ENCODE measurements around the gene HYDIN.

The HYDIN gene

GRCh38 chr16:71230122-71230845, at the start of gene HYDIN:
TSS of gene HYDIN (minus strand) at chr16:71230722. CDS start at chr16:71186895, 43,827 bp downstream.
- peak; percentile 19 for DNase-seq

DNA sequence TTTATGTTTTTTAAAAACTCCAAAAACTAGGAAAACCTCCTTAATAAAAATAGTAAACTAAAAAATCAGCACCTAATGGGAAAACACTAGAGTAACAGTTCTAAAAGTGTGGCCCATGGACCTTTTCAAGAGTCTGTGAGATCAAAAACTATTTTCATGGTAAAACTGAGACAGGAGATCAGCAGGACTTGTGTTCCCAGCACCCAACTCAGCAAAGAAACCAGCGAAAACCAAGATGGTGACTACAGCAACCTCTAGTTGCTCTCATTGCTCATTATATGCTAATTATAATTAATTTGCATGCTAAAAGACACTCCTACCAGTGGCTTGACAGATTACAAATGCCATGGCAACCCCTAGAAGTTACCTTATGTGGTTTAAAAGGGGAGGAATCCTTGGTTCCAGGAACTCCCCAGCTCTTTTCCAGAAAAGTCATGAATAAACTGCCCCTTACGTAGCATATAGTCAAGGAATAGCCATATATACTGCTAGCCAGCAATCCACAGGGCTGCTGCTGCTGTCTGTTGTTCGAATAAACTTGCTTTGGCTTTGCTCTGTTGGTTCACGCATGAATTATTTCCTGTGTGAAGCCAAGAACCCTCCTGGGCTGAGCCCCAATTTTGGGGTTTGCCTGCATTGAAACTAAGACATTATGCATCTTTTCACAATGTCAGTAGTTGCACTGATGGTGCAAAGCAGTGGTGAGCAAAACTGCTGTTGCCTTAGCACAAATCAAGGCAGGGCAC, 46.2 kb upstream of the HYDIN start:
- no peak for DNase-seq

GRCh38 chr16:71273384-71273783, 42.9 kb upstream of the HYDIN start:
- no peak for DNase-seq

DNA sequence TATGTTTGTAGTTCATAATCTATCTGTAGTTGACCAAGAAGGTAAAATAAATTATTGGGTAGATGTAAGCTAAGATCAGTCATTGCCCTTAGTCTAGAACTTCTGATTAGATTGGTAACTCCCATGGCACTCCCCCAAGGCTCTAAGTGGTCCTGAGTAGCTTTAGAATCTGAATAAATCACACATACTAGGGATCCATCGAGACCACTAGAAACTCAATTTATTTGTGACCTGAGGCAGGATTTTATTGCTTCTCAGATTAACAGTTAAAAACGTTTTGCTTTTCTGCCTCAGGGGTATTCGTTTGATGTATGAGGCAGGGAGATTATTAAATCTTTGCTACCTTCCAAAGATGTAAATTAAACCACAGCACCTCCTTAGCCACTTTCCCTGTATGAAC, 33.8 kb upstream of the HYDIN start:
- DNase-seq = no peak

DNA sequence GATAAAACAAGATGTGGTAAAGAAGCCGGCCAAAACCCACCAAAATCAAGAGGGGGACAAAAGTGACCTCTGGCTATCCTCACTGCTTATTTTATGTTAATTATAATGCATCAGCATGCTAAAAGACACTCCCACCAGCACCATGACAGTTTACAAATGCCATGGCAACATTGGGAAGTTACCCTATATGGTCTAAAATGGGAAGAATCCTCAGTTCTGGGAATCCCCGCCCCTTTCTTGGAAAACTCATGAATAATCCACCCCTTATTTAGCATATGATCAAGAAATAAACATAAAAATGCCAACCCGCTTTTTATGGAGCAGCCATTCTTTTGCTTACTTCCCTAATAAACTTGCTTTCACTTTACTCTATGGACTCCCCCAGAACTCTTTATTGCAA, 33.1 kb upstream of the HYDIN start:
- no peak for DNase-seq

- DNase-seq = no peak
Measured at GRCh38 chr16:71262391-71262790, 31.9 kb upstream of the HYDIN start.

DNA sequence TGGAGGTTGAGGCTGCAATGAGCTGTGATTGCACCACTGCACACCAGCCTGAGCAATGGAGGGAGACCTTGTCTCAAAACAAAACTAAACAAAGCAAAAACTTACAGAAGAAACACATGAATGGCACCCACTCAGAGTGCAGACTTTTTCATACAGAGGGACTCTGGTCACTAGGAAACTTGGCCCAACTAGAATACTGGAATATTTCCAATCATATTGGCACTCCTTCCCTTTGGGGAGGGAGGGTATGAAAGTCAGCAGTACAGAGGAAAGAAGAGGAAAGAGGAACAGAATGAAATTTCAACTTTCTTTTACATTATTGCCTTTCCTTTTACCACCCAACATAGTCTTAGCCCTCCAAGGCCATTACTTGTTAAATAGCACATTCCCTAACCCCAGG, 30.5 kb upstream of the HYDIN start:
- no peak for DNase-seq

DNA sequence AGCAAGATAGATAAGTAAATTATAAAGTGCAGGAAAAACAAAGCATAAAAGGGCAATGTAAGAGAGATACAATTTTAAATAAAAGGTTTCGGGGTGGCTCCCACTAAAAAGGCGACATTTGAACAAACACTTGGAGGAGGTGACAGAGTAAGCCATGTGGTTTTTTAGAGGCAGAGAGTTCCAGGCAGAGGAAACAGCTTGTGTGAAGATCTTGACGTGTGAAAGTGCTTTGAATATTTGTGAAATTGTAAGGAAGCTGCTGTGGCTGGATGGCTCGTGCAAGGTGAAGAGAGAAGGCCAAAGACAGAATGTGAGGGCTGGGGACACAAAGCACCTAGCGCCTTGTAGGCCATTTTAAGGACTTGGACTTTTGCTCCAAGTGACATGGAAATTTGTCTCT, 28.6 kb upstream of the HYDIN start:
- DNase-seq = no peak

DNA sequence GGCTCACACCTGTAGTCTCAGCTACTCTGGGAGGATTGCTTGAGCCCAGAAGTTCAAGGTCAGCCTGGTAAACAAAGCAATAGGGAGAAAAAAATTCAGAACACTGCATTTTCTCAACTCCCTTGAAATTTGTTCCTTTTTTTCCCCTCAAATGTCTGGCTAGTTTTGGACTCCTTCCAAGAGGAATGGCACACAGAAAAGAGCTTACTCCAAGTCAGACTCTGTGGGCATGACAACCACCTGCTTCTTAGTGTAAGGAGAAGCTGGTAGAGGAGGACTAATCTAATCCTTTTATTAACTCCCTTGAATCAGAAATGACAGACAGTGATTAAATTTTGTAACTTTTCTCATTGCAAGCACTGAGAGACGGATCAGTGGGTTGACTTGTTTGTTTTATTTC, 27.9 kb upstream of the HYDIN start:
- DNase-seq = no peak

DNA sequence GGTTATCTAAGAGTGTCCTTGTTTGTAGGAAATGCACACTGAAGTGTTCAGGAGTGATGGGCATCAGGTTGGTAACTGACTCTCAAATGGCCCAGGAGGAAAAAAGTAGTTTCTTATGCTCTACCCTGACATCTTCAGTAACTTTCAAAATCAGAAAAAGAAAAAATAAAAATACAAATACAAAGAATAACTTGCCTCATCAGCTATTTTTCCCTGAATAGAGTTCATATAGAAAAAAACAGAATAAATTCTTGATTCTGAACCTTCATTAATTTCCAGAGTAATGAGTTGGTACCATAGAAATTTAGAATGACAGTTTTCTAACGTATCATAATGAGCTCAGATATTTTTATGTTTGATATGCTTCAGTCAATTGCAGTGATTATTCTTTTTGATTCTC, 27.2 kb upstream of the HYDIN start:
- no peak for DNase-seq

GRCh38 chr16:71255721-71256120, 25.2 kb upstream of the HYDIN start:
- DNase-seq = no peak

DNA sequence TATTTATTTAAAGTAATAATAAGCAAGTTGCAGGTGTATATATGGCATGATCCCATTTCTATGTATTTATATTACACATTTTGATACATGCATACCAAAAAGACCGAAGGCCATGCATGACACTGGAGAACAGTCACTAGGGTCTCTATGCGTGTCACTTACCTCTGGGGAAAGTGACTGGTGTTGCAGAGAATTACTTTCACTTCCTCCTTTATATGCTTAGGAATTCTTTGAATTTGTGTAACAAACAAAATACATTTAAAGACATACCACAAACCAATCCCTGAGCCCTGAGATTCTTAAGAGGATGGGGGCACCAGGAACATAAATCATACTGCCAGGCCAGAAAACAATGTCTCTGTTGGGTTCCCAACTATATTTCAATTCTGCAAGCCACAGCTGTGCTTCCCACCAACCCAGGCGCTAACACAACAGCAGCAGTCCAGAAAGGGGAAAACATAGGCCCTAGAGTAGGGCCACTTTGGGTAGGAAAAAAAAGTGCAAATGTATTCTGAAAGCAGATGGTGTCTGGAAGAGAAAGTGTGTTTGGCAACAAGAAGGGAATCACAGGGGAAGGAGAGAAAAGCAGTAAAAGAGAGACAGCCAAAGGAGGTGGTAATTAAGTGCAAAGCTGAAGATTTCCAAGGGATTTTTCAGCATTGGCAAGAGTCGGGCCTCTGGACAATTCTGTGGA, 24.5 kb upstream of the HYDIN start:
- no peak for DNase-seq

- no peak for DNase-seq
Measured at GRCh38 chr16:71250461-71251235, 20.1 kb upstream of the HYDIN start.

GRCh38 chr16:71249399-71249798, 18.9 kb upstream of the HYDIN start:
- no peak for DNase-seq

GRCh38 chr16:71247478-71247877, 17.0 kb upstream of the HYDIN start:
- DNase-seq = no peak

GRCh38 chr16:71246309-71246708, 15.8 kb upstream of the HYDIN start:
- DNase-seq = no peak

DNA sequence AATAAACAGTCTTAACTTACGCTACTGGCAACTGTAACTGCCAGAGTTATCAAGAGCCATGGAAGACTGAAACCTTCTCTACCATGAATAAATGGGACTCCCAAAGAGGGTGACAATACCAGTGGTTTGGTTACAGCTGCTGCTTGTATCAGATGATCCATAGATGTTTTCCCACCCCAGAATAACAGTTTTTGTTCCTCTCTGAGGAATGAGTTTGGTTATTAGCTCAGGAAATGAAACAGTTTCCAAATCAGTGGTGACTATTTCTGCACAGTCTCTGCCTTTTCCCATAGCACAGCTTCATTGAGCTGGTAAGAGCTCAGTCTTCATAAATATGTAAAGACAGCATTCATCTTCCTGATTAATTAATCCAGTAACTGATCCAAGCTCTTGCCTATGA, 14.0 kb upstream of the HYDIN start:
- no peak for DNase-seq

DNA sequence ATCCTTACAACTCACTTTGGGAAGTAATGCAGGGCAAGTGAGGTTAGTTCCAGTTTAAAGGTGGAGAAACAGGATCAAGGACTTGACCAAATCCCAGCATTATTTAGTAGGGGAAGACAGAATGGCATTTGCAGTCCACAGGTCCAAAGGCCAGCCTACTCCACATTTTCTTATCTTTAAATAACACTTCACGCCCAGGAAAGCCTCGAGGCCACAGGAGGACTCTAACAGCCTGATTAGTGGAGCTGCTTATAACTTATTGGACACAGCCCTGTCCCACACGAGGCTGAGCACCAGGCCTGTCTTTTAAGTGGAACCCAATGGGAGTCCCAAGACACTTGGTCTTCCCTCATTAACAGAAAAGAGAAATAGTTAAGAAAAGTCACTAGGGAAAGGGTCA, 12.1 kb upstream of the HYDIN start:
- no peak for DNase-seq

GRCh38 chr16:71242036-71242435, 11.5 kb upstream of the HYDIN start:
- DNase-seq = no peak

DNA sequence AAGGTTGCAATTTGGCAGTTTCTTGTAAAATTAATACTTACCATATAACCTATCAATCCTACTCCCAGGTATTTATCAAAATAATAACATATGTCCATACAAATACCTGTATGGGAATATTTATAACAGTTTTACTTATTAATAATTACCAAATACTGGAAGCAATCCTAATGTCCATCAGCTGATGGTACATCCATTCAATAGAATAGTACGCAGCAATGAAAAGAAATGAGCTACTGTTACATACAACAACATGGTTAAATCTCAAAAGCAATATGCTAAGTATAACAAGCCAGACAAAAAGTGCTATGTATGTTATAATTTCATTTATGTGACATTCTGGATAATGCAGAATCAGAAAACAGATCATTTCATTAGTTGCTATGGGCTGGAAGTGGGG, 1.2 kb downstream of the HYDIN start:
- DNase-seq = no peak

DNA sequence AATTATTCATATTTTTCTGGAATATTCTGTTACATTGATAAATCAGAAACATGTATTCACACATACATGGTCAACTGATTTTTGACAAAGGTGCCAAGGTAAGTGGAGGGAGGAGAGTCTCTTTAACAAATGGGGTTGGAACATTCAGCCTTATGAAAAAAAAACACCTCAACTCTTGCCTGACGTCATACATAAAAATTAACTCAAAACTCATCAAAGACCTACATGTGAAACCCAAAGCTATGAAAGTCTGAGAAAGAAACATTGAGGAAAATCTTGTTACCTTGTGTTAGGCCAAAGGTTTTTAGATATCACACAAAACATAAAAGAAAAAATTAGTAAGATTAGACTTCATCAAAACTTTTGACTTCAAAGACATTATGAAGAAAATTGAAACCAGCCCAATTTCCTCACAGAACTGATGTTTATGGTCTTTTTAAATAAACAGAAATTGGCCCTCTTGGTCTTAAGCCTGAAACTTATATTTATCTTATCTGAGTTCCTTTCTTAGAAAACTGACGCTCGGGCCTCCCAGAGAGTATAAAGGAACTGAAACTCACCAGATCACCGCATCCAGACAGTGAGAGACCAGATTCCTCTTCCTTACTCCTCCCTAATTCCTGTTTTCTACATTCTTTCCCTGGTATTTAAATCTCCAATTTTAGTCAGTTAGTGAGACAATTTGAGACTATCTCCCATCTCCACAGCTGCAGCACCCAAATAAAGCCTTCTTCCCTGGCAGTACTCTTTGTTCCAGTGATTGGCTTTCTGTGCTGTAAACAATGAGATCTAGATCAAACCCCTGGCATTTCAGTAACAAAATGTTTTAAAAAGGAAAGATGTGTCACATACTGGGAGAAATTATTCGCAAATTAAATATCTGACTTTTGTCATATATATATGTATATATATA, 4.0 kb downstream of the HYDIN start:
- no peak for DNase-seq

DNA sequence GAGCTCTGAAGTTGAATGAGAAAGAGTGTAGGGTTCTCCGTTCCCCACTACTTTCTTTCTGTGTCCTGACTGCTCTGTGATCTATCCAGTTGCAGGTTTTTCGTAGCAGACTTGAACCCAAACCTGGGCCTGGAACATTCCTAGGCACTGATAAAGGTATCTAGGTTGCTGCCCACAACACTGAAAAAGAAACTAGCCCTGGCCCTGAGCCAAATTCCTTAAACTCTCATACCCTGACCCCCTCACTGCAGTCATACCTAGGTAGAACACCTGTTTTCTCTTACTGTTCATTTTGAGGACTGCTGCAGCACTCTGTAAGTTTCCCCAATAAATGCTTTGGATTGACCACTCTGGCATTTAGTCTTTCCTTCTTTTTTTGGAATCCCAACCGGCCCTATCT, 5.4 kb downstream of the HYDIN start:
- no peak for DNase-seq
